Stimulated activated naive CD4-positive, alpha-beta T cell treated with Interleukin-2 at 50 U/mL for 16 hours (primary cell): Measurements from ENCODE around the gene TPH2.
A peak's percentile ranks its signal among the peaks of the same experiment; 100 is the strongest.

Experiments
- DNase-seq: peaks from one replicate; lab custom pipeline; 2025; lab: John Stamatoyannopoulos, UW

The TPH2 gene

GRCh38 chr12:71958993-71959578 is 20.4 kb downstream of the TPH2 start:
- DNase-seq, result no peak

GRCh38 chr12:71967211-71967610 is 28.6 kb downstream of the TPH2 start:
- no peak for DNase-seq

- no peak for DNase-seq
These were observed 30.7 kb downstream of the TPH2 start for GRCh38 chr12:71969330-71969729.

- no peak for DNase-seq
These were observed 31.4 kb downstream of the TPH2 start for GRCh38 chr12:71970031-71970430.

- no peak for DNase-seq
These were observed 33.9 kb downstream of the TPH2 start for GRCh38 chr12:71972441-71973074.

GRCh38 chr12:71973687-71974086 is 35.0 kb downstream of the TPH2 start:
- no peak for DNase-seq

- DNase-seq, result no peak
These were observed 41.9 kb downstream of the TPH2 start for GRCh38 chr12:71980538-71980937.

- DNase-seq, result no peak
These were observed 42.5 kb downstream of the TPH2 start for GRCh38 chr12:71981149-71981548.

GRCh38 chr12:71994715-71995114 is 56.1 kb downstream of the TPH2 start:
- DNase-seq, result no peak

- no peak for DNase-seq
These were observed 61.1 kb downstream of the TPH2 start for GRCh38 chr12:71999795-72000194.

- no peak for DNase-seq
These were observed 62.5 kb downstream of the TPH2 start for GRCh38 chr12:72000969-72001648.

- DNase-seq, result no peak
These were observed 68.1 kb downstream of the TPH2 start for GRCh38 chr12:72006766-72007165.

- no peak for DNase-seq
These were observed 71.7 kb downstream of the TPH2 start for GRCh38 chr12:72010356-72010755.

GRCh38 chr12:72011374-72011773 is 72.7 kb downstream of the TPH2 start:
- DNase-seq, result no peak

GRCh38 chr12:72012874-72013273 is 74.2 kb downstream of the TPH2 start:
- no peak for DNase-seq

GRCh38 chr12:72015895-72016294 is 77.2 kb downstream of the TPH2 start:
- DNase-seq, result no peak

- peak; percentile 22 for DNase-seq
These were observed 78.5 kb downstream of the TPH2 start for GRCh38 chr12:72017054-72017651.

- DNase-seq, result no peak
These were observed 79.4 kb downstream of the TPH2 start for GRCh38 chr12:72018036-72018435.

GRCh38 chr12:72024613-72025012 is 86.0 kb downstream of the TPH2 start:
- DNase-seq, result no peak

- DNase-seq, result no peak
These were observed 86.9 kb downstream of the TPH2 start for GRCh38 chr12:72025524-72025923.

GRCh38 chr12:72028966-72029365 is 90.3 kb downstream of the TPH2 start:
- no peak for DNase-seq

- DNase-seq, result no peak
These were observed 91.6 kb downstream of the TPH2 start for GRCh38 chr12:72030277-72030676.

- DNase-seq, result no peak
These were observed 92.4 kb downstream of the TPH2 start for GRCh38 chr12:72031066-72031465.
